ENCODE data around the gene COPS6.

GRCh38 chr7:100051611-100052010 is 37.2 kb upstream of the COPS6 start:
- no peak for TF ChIP-seq CTCF (IDR thresholded peaks at IDR 0.05; ENCODE audit: low read depth, low read length, missing input control)
- no peak for TF ChIP-seq EGR1 (IDR thresholded peaks at IDR 0.05; ENCODE audit: low read depth in 2 of 2)
- TF ChIP-seq, protein P1, sequence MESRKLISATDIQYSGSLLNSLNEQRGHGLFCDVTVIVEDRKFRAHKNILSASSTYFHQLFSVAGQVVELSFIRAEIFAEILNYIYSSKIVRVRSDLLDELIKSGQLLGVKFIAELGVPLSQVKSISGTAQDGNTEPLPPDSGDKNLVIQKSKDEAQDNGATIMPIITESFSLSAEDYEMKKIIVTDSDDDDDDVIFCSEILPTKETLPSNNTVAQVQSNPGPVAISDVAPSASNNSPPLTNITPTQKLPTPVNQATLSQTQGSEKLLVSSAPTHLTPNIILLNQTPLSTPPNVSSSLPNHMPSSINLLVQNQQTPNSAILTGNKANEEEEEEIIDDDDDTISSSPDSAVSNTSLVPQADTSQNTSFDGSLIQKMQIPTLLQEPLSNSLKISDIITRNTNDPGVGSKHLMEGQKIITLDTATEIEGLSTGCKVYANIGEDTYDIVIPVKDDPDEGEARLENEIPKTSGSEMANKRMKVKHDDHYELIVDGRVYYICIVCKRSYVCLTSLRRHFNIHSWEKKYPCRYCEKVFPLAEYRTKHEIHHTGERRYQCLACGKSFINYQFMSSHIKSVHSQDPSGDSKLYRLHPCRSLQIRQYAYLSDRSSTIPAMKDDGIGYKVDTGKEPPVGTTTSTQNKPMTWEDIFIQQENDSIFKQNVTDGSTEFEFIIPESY (IDR thresholded peaks at IDR 0.05) = no peak
